GM23248 (cell line): ENCODE measurements around the gene JAK3. TPM values are rescaled to one million over a fixed set of nuclear protein-coding genes. Genes with fewer than 3 reads are reported as not detected.

Source experiments
- DNase-seq: peaks from one replicate; pipeline ENCODE4 v3.0.0-alpha.2; 2015
- H2AFZ ChIP-seq: fragments of 200-600 bp; sonication (generic); 2 replicates; pipeline ENCODE4 v1.6.1; 2016; ENCODE audit warnings: antibody characterized with exemption
- H3F3A ChIP-seq: fragments of 200-600 bp; sonication (generic); 2 replicates; pipeline ENCODE4 v1.6.1; 2016; ENCODE audit warnings: mild to moderate bottlenecking, antibody characterized with exemption, mixed run types; ENCODE audit not compliant: insufficient read depth
- H3K27ac ChIP-seq: fragments of 200-600 bp; sonication (generic); 2 replicates; pipeline ENCODE4 v1.5.1; 2016; ENCODE audit warnings: mild to moderate bottlenecking
- H3K27me3 ChIP-seq: fragments of 200-600 bp; sonication (generic); replicated peaks from 2 replicates; pipeline ENCODE4 v1.6.1; 2016; ENCODE audit warnings: mild to moderate bottlenecking; ENCODE audit not compliant: insufficient read depth
- H3K36me3 ChIP-seq: fragments of 200-600 bp; sonication (generic); 2 replicates; pipeline ENCODE4 v1.6.1; 2016; ENCODE audit warnings: low read depth, mild to moderate bottlenecking
- H3K4me1 ChIP-seq: fragments of 200-600 bp; sonication (generic); 2 replicates; pipeline ENCODE4 v1.6.1; 2016; ENCODE audit warnings: mild to moderate bottlenecking; ENCODE audit not compliant: insufficient read depth
- H3K4me2 ChIP-seq: fragments of 200-600 bp; sonication (generic); one replicate; pipeline ENCODE4 v1.6.1; 2016; ENCODE audit warnings: mild to moderate bottlenecking; ENCODE audit not compliant: unreplicated experiment
- H3K4me3 ChIP-seq: fragments of 200-600 bp; sonication (generic); 2 replicates; pipeline ENCODE4 v1.5.1; 2016; ENCODE audit warnings: mild to moderate bottlenecking
- H3K79me2 ChIP-seq: fragments of 200-600 bp; sonication (generic); 2 replicates; pipeline ENCODE4 v1.6.1; 2016; ENCODE audit warnings: mild to moderate bottlenecking; ENCODE audit not compliant: insufficient read depth
- H3K9ac ChIP-seq: fragments of 200-600 bp; sonication (generic); 2 replicates; pipeline ENCODE4 v1.6.1; 2016; ENCODE audit warnings: mild to moderate bottlenecking
- H3K9me2 ChIP-seq: fragments of 200-600 bp; sonication (generic); 2 replicates; pipeline ENCODE4 v1.6.1; 2016; ENCODE audit warnings: mixed run types, mild to moderate bottlenecking, moderate library complexity; ENCODE audit not compliant: insufficient read depth
- H3K9me3 ChIP-seq: fragments of 200-600 bp; sonication (generic); one replicate; pipeline ENCODE4 v1.6.1; 2017; ENCODE audit warnings: low read depth
- H4K20me1 ChIP-seq: fragments of 200-600 bp; sonication (generic); 2 replicates; pipeline ENCODE4 v1.6.0; 2016; ENCODE audit not compliant: insufficient read depth
- EZH2 ChIP-seq: fragments of 200-600 bp; sonication (generic); IDR thresholded peaks from 2 replicates; pipeline ENCODE4 v1.6.1; 2018; ENCODE audit warnings: antibody characterized with exemption, mild to moderate bottlenecking; ENCODE audit not compliant: insufficient read depth, poor library complexity, severe bottlenecking
- EZH2phosphoT487 ChIP-seq: fragments of 200-600 bp; sonication (generic); IDR thresholded peaks from 2 replicates; pipeline ENCODE4 v1.6.1; 2018; ENCODE audit warnings: antibody characterized with exemption, moderate library complexity, mild to moderate bottlenecking, low read depth; ENCODE audit not compliant: insufficient read depth
- WGBS, 2 experiments: methylation state at CpG; one replicate each; pipeline ENCODE4 v1.1.6; 2015 to 2017; ENCODE audit warnings: low lambda C conversion rate in 2 of 2, low coverage in 1 of 2; ENCODE audit errors: missing lambda C conversion rate in 2 of 2; 5-methylcytosine and 5-hydroxymethylcytosine counted together
- in situ Hi-C: fragments of 300-500 bp; cut with MboI; formaldehyde crosslinking; loops from 2 replicates; pipeline ENCODE4 v1.15.0; 2020
- polyA plus RNA-seq: library from polyadenylated mRNA; unstranded; fragments of >200 nt; fragmentation: Nextera tagmentation; extraction: Ambion mirVana; gene quantifications from 2 replicates; pipeline ENCODE4 v1.2.1, GENCODE V29; 2016
- total RNA-seq: library from RNA; depleted of rRNA; stranded (reverse); fragments of >200 nt; shearing (Covaris generic); gene quantifications from 2 replicates; pipeline ENCODE4 v1.2.3, GENCODE V29; 2014

Gene JAK3
- total and polyA plus RNA-seq, 2 experiments from 2014 or later = 5.0 to 5.9 TPM

DNA sequence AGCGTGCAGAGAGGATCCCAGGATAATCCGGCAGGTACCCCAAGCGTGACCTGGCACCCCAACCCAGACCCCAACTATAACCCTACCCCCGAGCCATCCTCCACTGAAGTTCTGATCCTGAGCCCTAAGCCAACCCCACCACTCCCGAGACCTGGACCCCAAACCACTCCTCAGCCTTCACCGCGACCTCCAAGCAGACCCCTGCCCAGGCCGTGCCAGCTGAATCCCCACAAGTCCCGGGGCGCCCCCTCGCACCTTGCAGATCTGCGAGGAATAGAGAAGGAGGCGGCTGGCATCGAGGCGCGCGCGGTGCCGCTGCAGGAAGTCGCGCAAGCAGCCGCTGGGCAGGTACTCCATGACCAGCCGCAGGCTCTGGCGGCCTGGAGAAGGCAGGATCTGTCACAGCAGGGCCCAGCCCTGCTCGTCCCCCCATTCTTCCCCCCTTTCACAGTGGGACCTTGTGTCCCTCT, 16.3 kb downstream of the JAK3 start:
- Histone ChIP-seq H3K9me3 (no peaks in the 10 kb centered on the region), H3K4me3 (no peak overlapping the region), H3K4me1 (no peaks in the 10 kb centered on the region), H3K27me3 (no peaks in the 10 kb centered on the region), H4K20me1 (no peaks in the 10 kb centered on the region), H3K4me2 (no peak overlapping the region), H3K27ac (no peak overlapping the region), H3K79me2 (no peaks in the 10 kb centered on the region), H3K9me2 (no peaks in the 10 kb centered on the region), H3K36me3 (no peaks in the 10 kb centered on the region), H3K9ac (no peak overlapping the region), H3F3A (no peaks in the 10 kb centered on the region), H2AFZ (no peak overlapping the region)
- TF ChIP-seq EZH2phosphoT487 = no peak
- no peak for TF ChIP-seq EZH2
- in situ Hi-C loops = no loop called here
- no peak for DNase-seq
- 56 to 66% methylated on average over 18 to 25 of the region's 25 CpGs for WGBS, 2 experiments

DNA sequence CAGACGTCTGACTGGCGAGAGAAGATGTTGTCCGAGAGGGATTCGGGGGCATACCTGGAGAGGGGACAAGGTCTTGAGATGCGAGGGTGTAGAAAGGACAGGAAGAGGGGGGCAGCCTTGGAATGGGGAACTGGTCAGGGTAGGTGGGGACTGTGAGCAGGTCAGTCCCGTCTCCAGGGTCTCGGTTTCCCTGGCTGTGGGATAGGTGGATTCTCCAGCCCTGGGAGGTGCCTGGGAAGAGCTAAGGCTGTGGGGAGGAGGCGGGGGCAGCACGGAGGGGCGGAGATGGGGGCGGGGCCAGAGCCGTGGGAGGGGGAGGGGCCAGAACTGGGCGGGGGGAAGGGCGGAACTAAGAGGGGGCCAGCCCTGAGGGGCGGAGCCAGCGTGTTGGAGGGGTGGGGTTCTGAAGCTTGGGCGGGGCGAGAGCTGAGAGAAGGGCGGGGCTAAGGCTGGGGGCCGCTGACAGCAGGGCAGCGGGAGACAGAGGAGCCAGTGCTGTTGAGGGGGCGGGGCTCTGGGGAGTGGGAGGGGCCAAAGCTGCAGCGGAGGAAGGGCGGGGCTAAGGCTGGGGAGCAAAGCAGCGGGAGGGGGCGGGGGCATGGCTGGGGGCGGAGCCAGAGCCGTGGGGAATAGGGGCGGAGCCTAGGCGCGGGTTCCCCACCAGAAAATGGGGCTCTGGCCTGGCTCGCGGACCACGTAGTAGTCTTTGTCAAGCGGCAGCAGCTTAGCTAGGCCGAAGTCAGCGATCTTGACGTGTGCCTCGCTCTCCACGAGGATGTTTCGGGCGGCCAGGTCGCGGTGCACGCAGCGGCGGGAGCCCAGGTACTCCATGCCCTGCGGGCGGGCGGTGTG, 17.0 kb downstream of the JAK3 start:
- peak; percentile 73 for DNase-seq
- no peak for TF ChIP-seq EZH2phosphoT487
- TF ChIP-seq EZH2 = no peak
- no peaks in the 10 kb centered on the region for H3K4me1 ChIP-seq

GRCh38 chr19:17829855-17830566, 17.8 kb downstream of the JAK3 start:
- Histone ChIP-seq H3K36me3 (no peaks in the 10 kb centered on the region), H2AFZ (peak overlapping the region; percentile 27; the same call in 1 of the 2 replicates), H3K9me2 (no peaks in the 10 kb centered on the region), H3K27ac (no peak overlapping the region), H3K4me2 (no peak overlapping the region), H3K79me2 (no peaks in the 10 kb centered on the region), H3K4me1 (no peaks in the 10 kb centered on the region), H3K9me3 (no peaks in the 10 kb centered on the region), H4K20me1 (no peaks in the 10 kb centered on the region), H3F3A (no peaks in the 10 kb centered on the region), H3K27me3 (no peaks in the 10 kb centered on the region), H3K9ac (no peak overlapping the region), H3K4me3 (no peak overlapping the region)
- peak; percentile 58 for DNase-seq
- no peak for TF ChIP-seq EZH2
- no peak for TF ChIP-seq EZH2phosphoT487
- WGBS, 2 experiments = 14% methylated on average over 25 to 29 of the region's 29 CpGs
- in situ Hi-C loops = no loop called here

More for the DNA sequence above, 17.0 kb downstream of the JAK3 start:
- no peak overlapping the region for H3K9ac ChIP-seq
- H4K20me1 ChIP-seq = no peaks in the 10 kb centered on the region
- H3K27ac ChIP-seq = no peak overlapping the region
- WGBS, 2 experiments = 17 to 25% methylated on average over 18 to 50 of the region's 50 CpGs
- H2AFZ ChIP-seq = peak overlapping the region; percentile 27; the same call in 1 of the 2 replicates
- H3K36me3 ChIP-seq = no peaks in the 10 kb centered on the region
- no peaks in the 10 kb centered on the region for H3K9me2 ChIP-seq
- H3K27me3 ChIP-seq = no peaks in the 10 kb centered on the region
- no peak overlapping the region for H3K4me3 ChIP-seq
- no peak overlapping the region for H3K4me2 ChIP-seq
- no peaks in the 10 kb centered on the region for H3K9me3 ChIP-seq
- H3F3A ChIP-seq = no peaks in the 10 kb centered on the region
- H3K79me2 ChIP-seq = no peaks in the 10 kb centered on the region
- in situ Hi-C loops = no loop called here

- WGBS, 2 experiments = 83% methylated on average over 13 of the region's 13 CpGs
- H3F3A ChIP-seq = no peaks in the 10 kb centered on the region
- H3K9me2 ChIP-seq = no peaks in the 10 kb centered on the region
- TF ChIP-seq EZH2 = no peak
- no peak for TF ChIP-seq EZH2phosphoT487
- H3K4me2 ChIP-seq = no peak overlapping the region
- no peaks in the 10 kb centered on the region for H3K9me3 ChIP-seq
- no peak for DNase-seq
- H3K4me1 ChIP-seq = no peaks in the 10 kb centered on the region
- no peaks in the 10 kb centered on the region for H3K27me3 ChIP-seq
- H3K36me3 ChIP-seq = no peaks in the 10 kb centered on the region
- H4K20me1 ChIP-seq = no peaks in the 10 kb centered on the region
- H3K4me3 ChIP-seq = no peak overlapping the region
- in situ Hi-C loops = no loop called here
- no peak overlapping the region for H2AFZ ChIP-seq
- H3K79me2 ChIP-seq = no peaks in the 10 kb centered on the region
- H3K27ac ChIP-seq = no peak overlapping the region
- H3K9ac ChIP-seq = no peak overlapping the region
Observed at GRCh38 chr19:17826508-17827056, 21.2 kb downstream of the JAK3 start.
